Measurements from ENCODE around the gene DMRT1. TPM values are rescaled to one million over a fixed set of nuclear protein-coding genes. Genes with fewer than 3 reads are reported as not detected.

Gene DMRT1
- total RNA-seq = not detected

DNA sequence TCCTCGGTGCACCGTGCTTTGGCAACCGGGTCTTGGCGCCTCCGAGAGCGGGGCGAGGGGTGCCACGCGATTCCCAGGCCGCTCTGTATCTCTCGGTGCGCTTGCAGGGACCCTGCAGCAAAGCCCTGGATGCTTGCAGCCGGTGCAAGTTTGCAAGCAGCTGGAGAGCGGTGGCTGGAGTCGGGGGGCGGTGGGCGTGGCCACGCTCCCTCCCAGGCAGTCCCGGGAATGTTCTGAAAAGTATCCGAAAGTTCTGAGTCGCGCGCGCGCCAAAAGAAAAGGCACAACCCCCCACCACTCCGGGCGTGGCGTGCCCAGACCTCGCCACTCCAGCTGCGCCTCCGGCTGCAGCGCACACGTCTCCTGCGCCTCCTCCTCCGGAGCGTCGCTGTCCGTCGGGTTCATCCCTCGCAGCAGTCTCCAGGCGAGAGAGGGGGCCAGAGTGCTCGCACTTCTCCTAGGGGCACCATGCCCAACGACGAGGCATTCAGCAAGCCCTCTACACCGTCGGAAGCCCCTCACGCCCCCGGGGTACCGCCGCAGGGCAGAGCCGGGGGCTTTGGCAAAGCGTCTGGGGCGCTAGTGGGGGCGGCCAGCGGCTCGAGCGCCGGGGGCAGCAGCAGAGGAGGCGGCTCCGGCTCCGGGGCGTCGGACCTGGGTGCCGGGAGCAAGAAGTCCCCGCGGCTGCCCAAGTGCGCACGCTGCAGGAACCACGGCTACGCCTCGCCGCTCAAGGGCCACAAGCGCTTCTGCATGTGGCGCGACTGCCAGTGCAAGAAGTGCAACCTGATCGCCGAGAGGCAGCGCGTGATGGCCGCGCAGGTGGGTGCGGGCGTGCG lies at the start of gene DMRT1:
Gene DMRT1, plus strand, starts transcription at position 327 of the 839 bp plus-strand sequence. Its CDS starts 142 bp downstream, at position 469.
- ATAC-seq = no peak

DNA sequence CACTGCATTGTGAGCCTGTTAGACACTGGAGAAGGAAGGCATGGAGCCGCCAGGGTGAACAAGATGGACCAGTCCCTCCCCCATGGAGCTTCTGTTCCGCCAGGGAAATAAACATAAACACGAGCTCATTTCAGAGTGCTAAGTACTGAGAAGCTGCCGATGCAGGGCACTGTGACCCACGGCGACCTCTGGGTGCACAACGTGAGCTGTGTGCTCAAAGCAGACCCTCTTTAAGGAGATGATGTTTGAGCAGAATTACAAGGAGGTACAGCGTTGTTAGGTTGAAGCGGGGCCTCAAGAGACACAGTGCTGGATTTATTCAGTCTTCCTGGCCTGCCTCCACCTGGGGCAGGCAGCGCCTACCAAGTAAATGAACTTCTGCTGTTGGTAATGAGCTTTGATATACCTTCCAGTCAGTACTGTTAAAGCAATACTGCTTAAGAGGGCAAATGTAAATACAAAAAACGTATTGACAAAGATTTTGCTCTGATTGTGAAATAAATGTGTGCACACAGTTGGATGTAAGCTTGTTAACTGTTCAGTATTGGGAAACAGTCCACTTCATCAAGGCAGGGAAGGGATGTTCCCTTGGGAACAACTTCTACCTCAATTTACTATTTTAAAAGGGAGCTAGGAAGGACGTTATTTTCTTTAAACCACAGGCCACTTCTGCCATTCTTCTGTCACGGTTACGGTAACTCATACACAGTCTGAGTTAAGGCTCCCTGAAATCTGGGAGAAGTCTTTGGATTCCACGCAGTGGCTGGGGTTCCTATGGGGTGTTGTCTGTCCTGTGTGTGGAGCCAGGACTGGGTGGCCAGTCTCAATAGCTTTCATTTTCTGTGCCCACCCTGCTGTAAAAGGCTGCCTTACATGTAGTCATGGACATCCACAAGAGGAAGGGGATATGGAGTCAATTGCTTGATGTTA lies 48.9 kb upstream of the DMRT1 start:
- no peak for ATAC-seq

DNA sequence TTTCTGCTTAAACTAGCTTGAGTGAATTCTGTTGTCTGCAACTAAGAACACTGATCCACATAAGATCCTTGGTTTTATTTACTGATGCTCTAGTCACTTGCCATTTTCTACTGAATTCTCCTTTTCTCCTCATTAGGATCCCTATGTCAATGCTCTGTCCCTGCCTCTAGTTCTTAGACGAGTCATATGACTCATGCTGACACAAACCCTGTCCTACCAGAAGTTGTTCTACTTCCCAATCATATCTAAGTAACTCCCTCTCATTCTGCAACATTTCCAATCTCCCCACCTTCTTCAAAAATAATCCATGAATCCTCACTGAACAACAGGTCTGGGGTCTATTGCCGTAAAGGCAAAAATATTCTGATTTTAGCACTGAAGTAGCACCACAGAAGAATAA lies 47.1 kb upstream of the DMRT1 start:
- peak; percentile 64 for ATAC-seq

DNA sequence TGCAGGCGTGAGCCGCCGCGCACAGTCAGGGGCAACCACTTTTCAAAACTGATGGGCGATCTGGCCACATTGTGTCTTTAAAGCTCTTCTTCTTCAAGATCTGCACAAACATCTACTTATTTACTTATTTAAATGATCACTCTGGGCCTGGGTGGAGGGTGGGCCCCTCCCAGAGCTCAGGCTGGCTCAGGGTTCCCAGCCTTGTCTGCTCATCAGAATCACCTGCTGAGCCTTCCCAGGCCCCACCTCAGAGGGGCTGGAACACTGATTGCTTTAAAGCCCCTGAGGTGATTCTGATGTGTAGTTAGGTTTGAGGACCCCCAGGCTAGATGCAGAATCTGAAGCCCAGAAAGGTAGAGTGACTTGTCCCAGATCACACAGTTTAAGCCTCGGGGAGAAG lies 45.6 kb upstream of the DMRT1 start:
- no peak for ATAC-seq

DNA sequence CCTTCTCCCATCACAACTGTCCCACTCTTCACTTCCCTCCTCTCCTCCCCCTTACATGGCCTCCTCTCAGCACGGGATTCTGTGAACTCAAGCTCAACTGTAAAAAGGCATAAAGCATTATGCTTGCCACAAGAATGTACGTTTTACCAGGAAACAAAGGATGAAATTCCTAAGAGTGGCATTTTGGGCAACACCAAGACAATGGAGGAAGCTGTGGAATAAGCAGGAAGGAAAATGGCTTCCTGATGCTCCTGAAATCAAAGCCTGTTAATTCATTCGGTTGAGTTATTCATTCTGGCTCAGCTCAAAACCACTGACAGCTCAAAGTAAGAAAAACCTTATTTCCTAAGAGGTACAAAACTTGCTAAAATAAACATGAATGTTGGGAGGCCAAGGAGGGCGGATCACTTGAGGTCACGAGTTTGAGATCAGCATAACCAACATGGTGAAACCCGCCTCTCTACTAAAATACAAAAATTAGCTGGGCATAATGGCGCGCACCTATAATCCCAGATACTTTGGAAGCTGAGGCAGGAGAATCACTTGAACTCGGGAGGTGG lies 40.8 kb upstream of the DMRT1 start:
- ATAC-seq = no peak

DNA sequence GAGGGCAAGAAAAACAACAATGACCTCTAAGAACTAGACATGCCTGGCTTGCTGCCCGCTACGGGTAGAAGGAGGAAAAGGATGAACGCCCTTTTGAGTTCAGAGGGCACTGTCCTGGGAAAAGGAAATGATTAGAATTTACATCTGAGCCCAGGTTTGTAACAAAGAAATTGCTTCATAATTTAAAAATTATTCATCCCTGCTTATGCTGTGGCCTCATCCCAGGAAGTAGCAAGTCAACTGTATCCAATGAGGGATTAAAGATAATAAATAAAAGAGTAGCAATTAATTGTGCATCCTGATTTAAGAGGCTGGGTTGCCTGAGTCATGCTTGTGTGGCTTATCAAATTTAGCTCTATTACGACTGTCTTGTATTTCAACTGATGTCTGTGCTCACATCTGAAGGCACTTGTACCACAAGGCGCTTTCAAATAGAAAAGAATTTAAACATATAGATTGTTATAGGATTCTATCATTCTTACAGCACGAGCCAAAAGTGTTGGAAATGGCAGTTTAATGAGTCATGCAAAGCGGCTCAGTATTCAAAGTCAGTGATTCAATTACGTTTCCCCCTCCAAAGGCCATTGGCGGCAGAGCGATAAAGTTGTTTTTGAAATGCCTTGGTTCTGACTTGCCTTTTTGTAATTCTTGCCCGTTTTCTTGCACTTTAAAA lies 40.0 kb upstream of the DMRT1 start:
- ATAC-seq = peak; percentile 82

DNA sequence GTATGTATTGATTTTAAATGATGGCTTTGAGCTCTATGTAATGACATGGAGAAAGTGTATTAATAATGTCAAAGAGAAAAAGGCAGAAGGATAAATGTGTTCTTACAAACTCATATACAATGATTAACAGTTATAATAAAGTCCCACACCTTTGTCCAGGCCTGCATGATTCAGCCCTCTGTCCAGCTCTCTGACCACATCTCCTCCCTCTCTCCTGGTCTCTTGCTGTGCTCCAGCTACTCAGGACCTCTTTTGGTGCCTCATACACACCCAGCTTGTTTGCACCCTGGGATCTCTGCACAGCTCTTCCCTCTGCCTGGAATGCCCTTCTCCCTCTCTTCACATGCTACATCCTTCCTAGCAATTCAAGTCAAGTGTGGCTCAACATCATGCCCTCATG lies 37.5 kb upstream of the DMRT1 start:
- ATAC-seq = no peak

DNA sequence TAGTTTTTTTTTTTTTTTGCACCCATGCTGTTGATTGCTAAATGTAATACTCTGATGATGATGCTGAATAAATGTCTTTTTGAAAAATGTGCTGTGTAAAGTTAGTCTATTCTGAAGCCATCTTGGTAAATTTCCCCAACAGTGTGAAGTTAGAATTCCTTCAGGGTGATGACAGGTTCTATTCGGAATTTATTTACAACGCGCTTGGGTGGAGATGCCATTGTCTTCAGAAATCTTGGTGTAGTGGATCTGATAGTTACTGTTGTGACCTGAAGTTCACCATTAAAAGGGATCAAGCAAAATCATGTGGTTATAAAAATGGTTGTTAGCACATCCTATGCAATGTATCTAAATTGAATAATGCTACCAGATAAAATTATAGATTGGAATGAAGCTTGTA lies 36.3 kb upstream of the DMRT1 start:
- ATAC-seq = no peak

DNA sequence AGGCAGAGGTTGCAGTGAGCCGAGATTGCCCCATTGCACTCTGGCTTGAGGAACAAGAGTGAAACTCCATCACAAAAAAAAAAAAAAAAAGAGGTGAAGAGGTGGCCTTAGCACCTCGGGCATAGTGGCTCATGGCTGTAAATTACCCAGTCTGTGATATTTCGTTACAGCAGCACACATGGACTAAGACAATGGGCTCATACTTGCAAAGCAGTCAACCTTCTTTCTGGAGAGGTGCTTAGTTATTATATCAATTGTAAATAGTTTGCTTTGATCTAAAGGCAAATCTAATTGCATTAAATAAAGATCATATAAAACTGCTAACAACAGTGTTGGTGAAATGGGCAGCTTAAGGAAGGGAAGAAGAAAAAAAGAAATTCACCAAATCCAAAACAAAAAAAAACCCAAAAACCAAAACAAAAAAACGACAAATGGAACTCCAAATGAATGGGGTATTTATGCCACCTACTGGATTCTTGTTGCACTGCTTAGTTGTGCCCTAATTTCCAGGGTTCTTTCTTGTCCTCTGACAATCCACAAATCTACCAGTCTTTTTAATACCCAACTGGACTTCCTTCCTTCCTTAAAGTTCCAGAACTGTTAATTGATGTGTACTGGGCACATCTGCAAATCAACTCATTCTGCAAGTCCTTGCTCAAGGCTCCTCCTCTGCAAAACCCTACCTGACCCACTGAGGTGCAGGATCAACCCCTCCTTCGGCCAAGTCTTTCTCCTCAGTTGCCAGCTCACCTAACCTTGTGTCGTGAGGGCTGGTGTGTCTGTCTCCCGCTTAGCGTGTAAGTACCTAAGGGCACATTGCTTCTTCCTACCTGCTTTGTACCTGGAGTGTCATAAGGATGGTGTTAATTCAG lies 35.0 kb upstream of the DMRT1 start:
- ATAC-seq = no peak

DNA sequence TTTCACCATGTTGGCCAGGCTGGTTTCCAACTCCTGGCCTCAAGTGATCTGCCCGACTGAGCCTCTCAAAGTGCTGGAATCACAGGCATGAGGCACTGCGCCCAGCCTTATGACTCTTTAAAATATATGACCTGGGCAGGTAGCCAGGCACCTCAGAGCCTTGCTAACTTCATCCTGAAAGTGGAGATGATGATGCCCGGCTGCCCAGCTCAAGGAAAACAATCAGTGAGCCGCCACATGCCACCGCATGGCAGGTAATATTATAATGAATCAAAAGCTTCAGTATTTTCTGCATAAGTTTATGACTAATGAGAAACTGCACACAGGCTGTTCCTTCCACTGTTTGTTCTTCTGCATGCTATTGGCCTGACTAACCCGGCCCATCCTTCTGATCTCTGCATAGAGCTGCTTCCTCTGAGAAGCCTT lies 30.4 kb upstream of the DMRT1 start:
- peak; percentile 94 for ATAC-seq

DNA sequence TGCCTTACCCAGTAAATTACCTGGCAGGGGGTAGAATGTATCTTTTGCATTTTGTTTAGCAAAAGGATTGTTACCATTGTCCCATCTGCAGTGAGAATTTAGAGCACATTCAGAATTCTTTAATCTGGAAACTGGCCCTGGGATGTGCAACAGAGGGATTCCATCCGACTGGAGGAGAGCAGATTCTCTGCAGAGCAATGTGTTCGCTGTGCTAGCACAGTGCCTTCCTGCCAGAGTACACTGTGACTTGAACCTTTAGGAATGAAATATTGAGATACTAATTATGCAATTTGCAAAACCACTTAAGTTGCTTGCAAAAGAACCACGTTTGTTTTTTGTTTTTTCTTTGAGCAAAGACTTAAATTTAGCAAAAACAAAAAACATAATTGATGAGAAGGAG lies 22.5 kb upstream of the DMRT1 start:
- ATAC-seq = no peak

DNA sequence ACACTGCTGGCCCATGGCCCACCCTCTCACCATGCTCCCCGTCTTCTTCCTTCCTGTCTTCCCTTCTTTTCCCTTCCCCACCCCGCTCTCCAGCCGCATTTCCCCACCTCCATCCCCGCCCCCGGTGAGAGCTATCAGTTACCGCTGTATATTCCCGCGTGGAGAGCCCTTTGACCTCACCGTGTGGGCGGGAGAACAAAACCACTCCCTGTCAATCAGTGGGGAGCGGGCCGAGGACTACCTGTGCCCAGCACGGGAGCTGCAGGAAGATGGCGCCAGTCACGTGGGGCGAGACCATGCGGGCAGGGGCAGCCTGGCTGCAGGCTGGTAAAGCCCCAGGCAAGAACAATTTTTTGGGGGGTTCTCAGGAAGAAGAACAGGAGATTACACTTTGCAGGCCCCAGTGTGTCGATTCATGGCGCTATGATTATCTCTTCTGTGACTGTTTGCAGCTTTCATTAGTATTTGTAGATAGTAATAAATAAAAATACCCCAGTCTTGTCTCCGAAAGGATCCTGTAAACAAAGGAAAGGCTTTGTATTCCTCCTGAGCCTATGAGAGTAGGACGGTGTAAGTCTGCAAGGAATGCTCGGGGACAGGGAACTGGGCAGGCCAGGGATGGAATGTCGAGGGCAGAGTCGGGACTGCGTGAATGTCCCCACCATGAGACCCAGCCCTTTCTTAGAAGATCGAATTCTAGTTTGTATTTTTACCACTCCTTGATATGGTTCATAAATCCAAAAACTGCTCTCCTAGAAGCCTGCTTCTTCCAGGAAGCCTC lies 14.8 kb upstream of the DMRT1 start:
- no peak for ATAC-seq

DNA sequence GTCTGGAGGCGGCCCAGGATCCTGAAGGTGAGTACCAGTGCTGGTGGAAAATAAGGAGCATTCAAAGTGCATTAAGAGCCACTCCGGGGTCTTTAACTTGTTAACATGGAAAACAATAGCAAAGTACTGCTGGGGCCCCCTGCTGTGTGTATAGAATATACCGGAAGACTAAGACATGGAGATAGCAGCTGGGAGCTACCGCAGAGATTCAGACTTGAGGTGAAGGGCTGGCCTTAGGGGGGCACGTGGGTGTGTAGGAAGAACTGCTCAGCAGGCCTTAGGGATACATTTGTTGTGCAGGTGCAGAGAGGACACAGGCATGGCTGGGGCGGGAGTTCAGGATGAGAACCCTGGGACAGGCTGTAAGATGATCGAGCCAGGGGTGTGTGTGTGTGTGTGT lies 1.2 kb upstream of the DMRT1 start:
- ATAC-seq = no peak

DNA sequence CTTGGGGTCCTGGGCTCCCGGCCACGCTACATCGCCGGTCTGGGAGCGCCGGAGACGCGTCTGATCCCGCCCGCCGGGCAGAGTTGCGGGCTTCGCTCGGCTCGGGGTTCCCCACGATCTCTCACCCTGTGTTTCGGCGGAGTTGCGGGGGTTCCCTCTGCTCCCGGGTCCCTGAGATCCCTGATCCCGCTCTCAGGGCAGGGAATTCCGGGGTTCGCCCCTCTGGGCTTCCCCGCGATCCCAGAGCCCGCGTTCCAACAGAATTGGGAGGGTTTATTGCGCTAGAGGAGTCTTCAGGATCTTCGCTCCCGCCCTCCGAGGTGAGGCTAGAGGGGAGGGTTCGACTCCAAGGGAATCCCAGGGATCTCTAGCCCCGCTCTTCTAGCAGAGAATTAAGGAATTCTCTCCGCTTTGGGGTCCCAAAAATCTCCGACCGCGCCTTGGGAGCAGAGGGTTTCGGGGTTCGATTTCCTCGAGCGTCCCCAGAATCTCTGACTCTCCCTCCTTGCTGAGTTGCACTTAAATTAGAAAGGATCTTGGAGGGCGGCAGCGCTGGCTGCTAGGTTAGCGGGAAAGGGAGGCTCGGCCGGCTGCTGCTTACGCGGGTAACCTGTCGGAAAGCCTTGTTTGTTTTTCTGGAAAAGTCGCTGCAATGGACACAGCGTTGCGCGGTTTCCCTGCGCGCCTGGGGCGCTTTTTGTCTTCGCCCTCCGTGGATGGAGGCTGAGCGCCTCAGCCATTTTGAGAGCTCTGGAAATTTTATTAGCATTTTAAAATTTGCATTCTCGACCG lies 1.3 kb downstream of the DMRT1 start:
- no peak for ATAC-seq

DNA sequence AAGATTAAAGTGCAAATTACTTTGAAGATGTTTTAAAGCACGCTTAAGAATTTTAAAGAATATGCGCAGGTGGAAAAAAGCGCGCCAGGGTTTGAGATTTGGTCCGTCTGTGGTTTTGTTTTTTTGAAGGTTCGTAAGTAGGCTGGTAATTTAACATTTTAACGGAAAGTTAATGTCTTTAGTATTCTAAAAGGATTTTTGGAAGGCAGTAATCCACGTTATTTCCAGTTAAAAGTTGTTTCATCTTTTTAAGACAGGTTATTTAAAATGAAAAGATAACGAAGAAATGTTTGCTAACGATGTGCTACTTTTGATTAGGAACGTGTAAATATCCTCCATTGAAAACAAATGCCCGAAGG lies 1.9 kb downstream of the DMRT1 start:
- no peak for ATAC-seq

DNA sequence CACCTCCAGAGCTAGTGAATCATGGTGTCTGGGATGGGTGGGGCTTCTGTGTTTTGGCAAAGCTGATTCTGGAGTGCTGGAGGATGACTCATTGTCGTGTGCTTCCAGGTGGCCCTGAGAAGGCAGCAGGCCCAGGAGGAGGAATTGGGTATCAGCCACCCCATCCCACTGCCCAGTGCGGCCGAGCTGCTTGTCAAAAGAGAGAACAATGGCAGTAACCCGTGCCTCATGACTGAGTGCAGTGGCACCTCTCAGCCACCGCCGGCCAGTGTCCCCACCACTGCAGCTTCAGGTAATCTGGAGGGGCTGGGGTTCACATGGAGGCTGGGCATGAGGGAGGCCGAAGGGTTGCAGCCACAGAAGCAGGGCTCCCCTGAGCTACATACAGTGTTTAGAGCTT lies 5.4 kb downstream of the DMRT1 start:
- ATAC-seq = peak; percentile 36

DNA sequence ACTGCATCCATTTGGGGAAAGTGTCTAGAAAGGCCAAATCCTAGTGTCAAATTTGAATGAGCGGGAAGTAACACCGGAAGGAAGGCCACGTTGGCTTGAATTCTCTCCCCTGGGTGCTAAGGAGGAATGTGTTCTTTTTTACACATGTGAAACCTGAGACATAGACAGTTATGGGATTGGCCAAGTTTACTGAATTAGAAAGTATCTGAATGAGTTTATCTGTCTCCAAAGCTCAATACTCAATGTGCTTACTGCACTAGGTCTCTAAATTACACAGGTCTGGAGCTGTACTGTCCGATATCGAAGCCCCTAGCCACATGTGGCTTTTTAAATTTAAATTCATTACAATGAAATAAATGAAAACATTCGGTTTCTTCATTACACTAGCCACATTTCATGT lies 6.0 kb downstream of the DMRT1 start:
- ATAC-seq = no peak

DNA sequence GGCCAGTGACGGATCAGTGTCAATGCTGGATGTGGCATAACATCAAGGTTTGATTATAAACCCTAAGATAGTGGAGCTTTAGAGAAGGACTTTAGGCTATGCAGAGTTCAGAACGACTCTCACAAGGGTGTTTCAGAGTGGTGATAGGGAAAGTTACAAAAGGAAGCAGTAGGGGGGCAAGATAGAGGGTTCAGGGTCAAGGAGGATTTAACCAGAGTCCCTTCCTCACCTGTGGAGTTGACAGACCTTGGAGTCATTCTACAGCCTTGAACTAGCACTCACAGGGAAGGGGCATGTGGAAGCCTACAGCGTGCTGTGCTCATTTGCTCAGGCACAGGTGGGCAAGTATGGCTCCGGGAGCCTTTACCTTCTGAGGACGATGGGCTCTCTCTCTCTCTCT lies 7.9 kb downstream of the DMRT1 start:
- no peak for ATAC-seq

DNA sequence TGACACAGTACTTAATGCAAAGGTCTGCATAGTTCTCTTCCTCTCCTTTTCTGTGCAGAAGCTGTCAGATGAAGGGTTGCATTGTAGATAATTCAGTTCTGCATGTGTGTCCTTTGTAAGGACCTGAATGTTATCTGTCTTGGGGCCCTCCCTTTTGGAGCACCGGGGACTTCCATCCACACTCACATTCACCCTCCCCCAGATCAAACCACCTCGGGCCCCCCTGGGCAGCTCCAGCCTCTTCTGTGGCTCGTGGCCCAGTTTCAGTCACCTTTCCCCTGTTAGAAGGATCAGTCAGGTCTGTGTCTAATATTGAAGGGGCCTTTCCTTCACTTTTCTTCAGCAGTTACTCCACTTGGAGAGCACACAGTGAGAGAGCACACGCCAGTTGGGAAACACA lies 11.0 kb downstream of the DMRT1 start:
- no peak for ATAC-seq

DNA sequence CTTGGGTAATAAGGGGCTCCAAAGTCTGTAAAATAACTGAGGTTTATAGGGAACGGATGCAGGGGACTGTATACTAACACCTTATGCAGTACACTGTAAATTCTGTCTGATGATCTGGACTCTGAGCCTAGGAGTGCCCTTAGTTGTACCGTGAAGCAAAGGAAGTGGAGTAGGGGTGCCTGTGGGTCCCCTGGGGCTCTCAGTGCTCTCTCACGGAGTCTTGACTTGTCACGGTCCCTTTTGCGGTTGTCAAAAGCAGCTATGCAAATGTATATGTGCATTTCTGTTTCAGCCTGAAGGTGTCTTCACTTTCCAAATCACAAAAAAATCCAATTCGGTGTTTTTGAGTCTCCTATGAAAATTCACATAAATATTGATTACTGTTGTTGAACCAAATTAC lies 17.8 kb downstream of the DMRT1 start:
- ATAC-seq = no peak
